PFSK-1 (cell line): ENCODE measurements around the gene ZNF763. TPM values are rescaled to one million over a fixed set of nuclear protein-coding genes. Genes with fewer than 3 reads are reported as not detected.

Experiments used
- FOXP2 ChIP-seq: optimal IDR thresholded peaks from 2 replicates; pipeline ENCODE3; 2011; ENCODE audit warnings: borderline replicate concordance, control low read depth, inconsistent platforms; ENCODE audit not compliant: insufficient read depth; ENCODE audit errors: extremely low read length, extremely low read depth
- POLR2AphosphoS5 ChIP-seq: IDR thresholded peaks from 2 replicates; pipeline ENCODE4 v1.6.1; 2012; ENCODE audit warnings: low read depth, mild to moderate bottlenecking, control low read depth, low read length, moderate library complexity
- REST ChIP-seq, 2 experiments: IDR thresholded peaks; 2 replicates each; pipeline versions ENCODE4 v1.6.1 to v1.8.0; 2011 to 2012; ENCODE audit warnings: low read depth in 2 of 2, low read length in 2 of 2, control low read depth in 1 of 2, inconsistent platforms in 1 of 2, mild to moderate bottlenecking in 1 of 2, moderate library complexity in 1 of 2; ENCODE audit not compliant: insufficient read depth in 1 of 2
- SIN3A ChIP-seq: IDR thresholded peaks from 2 replicates; pipeline ENCODE4 v1.6.1; 2012; ENCODE audit warnings: mild to moderate bottlenecking, low read length, moderate library complexity, borderline replicate concordance; ENCODE audit not compliant: insufficient read depth
- TAF1 ChIP-seq: IDR thresholded peaks from 2 replicates; pipeline ENCODE4 v1.6.1; 2012; ENCODE audit warnings: low read length, control low read depth, borderline replicate concordance; ENCODE audit not compliant: insufficient read depth
- polyA plus RNA-seq: library from polyadenylated mRNA; unstranded; fragments of >200 nt; gene quantifications from one replicate; pipeline ENCODE4 v1.2.1, GENCODE V29; 2012; ENCODE audit warnings: low read depth, missing spikeins; ENCODE audit not compliant: insufficient read length

ZNF763 gene
- not detected for polyA plus RNA-seq

- TF ChIP-seq TAF1, result no peak
- TF ChIP-seq REST (IDR thresholded peaks at IDR 0.05; ENCODE audit: insufficient read depth in 1 of 2, low read depth in 2 of 2, low read length in 2 of 2), result no peak
- TF ChIP-seq FOXP2, result peak; percentile 60
- TF ChIP-seq POLR2AphosphoS5, result 0 out of 2 replicates have a peak, but pooled peaks have one; percentile 53
- no peak for TF ChIP-seq SIN3A
These were observed at the start of gene ZNF763 for GRCh38 chr19:11964858-11965645. Gene ZNF763 (plus strand): TSS chr19:11965040. CDS start chr19:11965209, 169 bp downstream.

- no peak for TF ChIP-seq REST (IDR thresholded peaks at IDR 0.05; ENCODE audit: insufficient read depth in 1 of 2, low read depth in 2 of 2, low read length in 2 of 2)
These were observed 42.9 kb upstream of the ZNF763 start for GRCh38 chr19:11921852-11922495.

GRCh38 chr19:11924886-11925650, 39.8 kb upstream of the ZNF763 start, which contains the start of gene ZNF700:
Gene ZNF700 (plus strand): TSS chr19:11925107. CDS start chr19:11925211, 104 bp downstream.
- TF ChIP-seq SIN3A (no peak; the same call in 1 of the 2 replicates), FOXP2 (no peak), REST (IDR thresholded peaks at IDR 0.05; ENCODE audit: insufficient read depth in 1 of 2, low read depth in 2 of 2, low read length in 2 of 2) (no peak), POLR2AphosphoS5 (peak; percentile 72; the same call in 1 of the 2 replicates), TAF1 (peak; percentile 88; the same call in 1 of the 2 replicates)

GRCh38 chr19:11927227-11927626, 37.6 kb upstream of the ZNF763 start:
- no peak for TF ChIP-seq SIN3A

GRCh38 chr19:11931051-11931450, 33.8 kb upstream of the ZNF763 start:
- TF ChIP-seq SIN3A, result no peak
- TF ChIP-seq TAF1, result no peak
- TF ChIP-seq FOXP2, result no peak
- no peak for TF ChIP-seq REST (IDR thresholded peaks at IDR 0.05; ENCODE audit: insufficient read depth in 1 of 2, low read depth in 2 of 2, low read length in 2 of 2)
- TF ChIP-seq POLR2AphosphoS5, result no peak
